Measurements from ENCODE around the gene NFE2L2.

GRCh38 chr2:177285892-177286715 is 21.6 kb upstream of the NFE2L2 start:
- TF ChIP-seq POLR2A (IDR thresholded peaks at IDR 0.05): no peak
- no peak for TF ChIP-seq CTCF (IDR thresholded peaks at IDR 0.05)
- no peak for TF ChIP-seq POLR2AphosphoS5 (IDR thresholded peaks at IDR 0.05)

Measured in transverse colon (tissue), 4 donors.